Heart left ventricle (tissue), 16 donors: Measurements from ENCODE around the gene SMPD4. TPM values are rescaled to one million over a fixed set of nuclear protein-coding genes. Genes with fewer than 3 reads are reported as not detected.
"Not testable (repeated sequence)": the region's sequence is repeated elsewhere in the genome, so short reads cannot be mapped to it uniquely, and the experiment has no call there.

ENCODE experiments used
- ATAC-seq, 4 donors: fragments of 200-7000 bp; cut with Tn5 transposase; one replicate each; pipeline ENCODE4 v1.9.1; 2020 to 2022; ENCODE audit warnings: moderate library complexity in 4 of 4, mild to moderate bottlenecking in 3 of 4, moderate number of reproducible peaks in 1 of 4
- DNase-seq, 5 donors: peaks; one replicate each; pipeline ENCODE4 v3.0.0-alpha.2; 2020
- H3K27ac ChIP-seq, 12 donors: fragments of 200-600 bp; sonication (generic) in 4 of 12; one replicate each; pipeline versions ENCODE4 v1.5.0 to v1.8.0; 2016 to 2022; ENCODE audit warnings: mild to moderate bottlenecking in 2 of 12
- H3K27me3 ChIP-seq, 9 donors: fragments of 200-600 bp; sonication (generic) in 2 of 9; one replicate each; pipeline versions ENCODE4 v1.5.1 to v1.8.0; 2016 to 2022; ENCODE audit warnings: mild to moderate bottlenecking in 3 of 9
- H3K36me3 ChIP-seq, 9 donors: fragments of 200-600 bp; sonication (generic) in 2 of 9; one replicate each; pipeline versions ENCODE4 v1.5.0 to v1.8.0; 2018 to 2022; ENCODE audit warnings: mild to moderate bottlenecking in 2 of 9
- H3K4me1 ChIP-seq, 12 donors: fragments of 200-600 bp; sonication (generic) in 4 of 12; one replicate each; pipeline versions ENCODE4 v1.5.0 to v1.8.0; 2016 to 2022; ENCODE audit warnings: mild to moderate bottlenecking in 3 of 12
- H3K4me3 ChIP-seq, 12 donors: fragments of 200-600 bp; sonication (generic) in 4 of 12; one replicate each; pipeline versions ENCODE4 v1.5.0 to v1.8.0; 2017 to 2022; ENCODE audit warnings: mild to moderate bottlenecking in 9 of 12, moderate library complexity in 4 of 12
- H3K9me3 ChIP-seq, 12 donors: fragments of 200-600 bp; sonication (generic) in 4 of 12; one replicate each; pipeline versions ENCODE4 v1.5.0 to v1.8.0; 2016 to 2022; ENCODE audit warnings: mild to moderate bottlenecking in 1 of 12
- POLR2A ChIP-seq, 2 donors: fragments of 450-650 bp; IDR thresholded peaks; one replicate each; pipeline ENCODE4 v1.6.1; 2017; ENCODE audit warnings: antibody characterized with exemption in 2 of 2, mild to moderate bottlenecking in 2 of 2, moderate library complexity in 2 of 2
- WGBS, 4 donors: extraction: QIAGEN DNeasy Blood & Tissue Kit in 2 of 4; methylation state at CpG; one replicate each; pipeline versions ENCODE4 v1.1.5 to v1.1.7; 2013 to 2018; 5-methylcytosine and 5-hydroxymethylcytosine counted together
- intact Hi-C, 10 donors: fragments of 100-400 bp; cut with DNase I; formaldehyde crosslinking; loops; one replicate each; pipeline versions ENCODE4 v1.11.1 to v1.14.2; 2022
- polyA plus RNA-seq, 2 donors: library from polyadenylated mRNA; stranded (reverse); fragments of 200-250 nt; gene quantifications; one replicate each; pipeline ENCODE4 v1.2.3, GENCODE V29; 2013
- total RNA-seq, 9 donors: library from RNA; depleted of rRNA in 2 of 9; stranded (reverse); fragments of >200 nt in 2 of 9; fragmentation: NEBNext Ultra II Directional in 3 of 9; extraction: Animal tissue kit (Norgen Biotek cat#: 25700) in 3 of 9; gene quantifications; one replicate each; pipeline versions ENCODE4 v1.1.0 to v1.2.4, GENCODE V29; 2016 to 2023
- TF ChIP-seq, protein P1 (sequence below), 12 donors: fragments of 200-600 bp; sonication (generic) in 4 of 12; IDR thresholded peaks; one replicate each; pipeline versions ENCODE4 v1.5.0 to v1.8.0; 2018 to 2022; ENCODE audit warnings: antibody characterized with exemption in 12 of 12, mild to moderate bottlenecking in 5 of 12
- donor health status: ischemic (EF 13 %, LVEDD 7.1; RV severe dilation, severe dysfunction).
- donor health status: healthy with polysubstance abuse.
- donor health status: DM: no; HTN: yes; CAD: no.
- donor health status: DM: no; HTN: no; CAD: no.
- donor health status: ischemic (EF 25% LVEDD 6.9; RV normal size, moderate dysfunction).
- donor health status: ischemic (EF 25% LVEDD 5.7; RV mildly dilated, moderate dysfunction).
- donor health status: healthy.
- donor health status: DM: yes; HTN: yes; CAD: no.
- donor health status: ischemic (EF 35%, LVEDD 5.7; RV mildly dilated, moderate dysfunction).
- donor health status: nonischemic (EF 11% LVEDD 7.7; RV severe dilation, severe dysfunction).
- donor health status: DM: yes; HTN: yes; CAD: no.
- donor health status: PGD.
- donor health status: ischemic (EF 29% LVEDD 5.4; RV normal size, mild dysfunction).
- donor health status: nonischemic (EF 23%, LVEDD 6.1; RV moderate dilation, normal function).

SMPD4 gene
- total and polyA plus RNA-seq, 11 donors, result 23.4 to 41.1 (median 29.2) TPM

DNA sequence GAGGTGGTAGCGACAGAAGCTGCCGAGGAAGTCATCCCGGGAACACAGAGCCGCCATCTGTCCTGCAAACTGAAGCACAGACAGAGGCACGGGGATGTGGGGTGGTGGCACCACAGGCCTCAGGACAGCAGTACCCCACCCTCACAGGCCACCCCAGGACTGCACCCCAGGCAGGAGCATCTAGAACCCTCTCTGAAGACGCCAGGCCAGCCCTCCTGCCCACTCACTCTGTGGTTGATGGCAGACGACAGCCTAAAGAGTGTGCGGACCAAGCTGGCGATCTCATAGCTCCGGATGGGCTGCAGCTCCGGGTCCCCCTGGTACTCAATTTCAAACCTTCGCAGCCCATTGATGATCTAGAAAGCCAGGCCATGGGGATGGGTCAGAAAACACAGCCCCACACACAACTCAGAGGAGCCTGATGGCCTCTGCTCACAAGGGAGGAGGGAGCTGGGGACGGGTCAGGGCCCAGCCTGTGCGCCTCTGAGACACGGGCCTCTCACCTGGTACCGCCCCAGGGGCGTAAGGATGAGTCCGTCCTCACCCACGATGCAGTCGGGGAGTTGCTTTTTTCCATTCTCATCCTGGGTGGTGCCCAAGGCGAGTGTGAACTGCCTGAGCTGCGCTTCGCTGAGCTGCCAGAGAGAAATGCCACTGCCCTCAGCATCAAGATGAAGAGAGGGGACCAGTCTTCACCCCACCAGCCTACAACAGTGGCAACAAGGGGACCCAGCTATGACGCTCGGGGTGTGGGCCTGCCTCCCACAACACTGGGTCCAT is 28.4 kb downstream of the SMPD4 start:
- no peaks in the 10 kb centered on the region for H3K9me3 ChIP-seq
- intact Hi-C loops, result loop anchor here in 3 of 10 donors (10.0 kb wide), 1 partner anchor 182 kb away; no protein-coding TSS in a partner anchor
- TF ChIP-seq, protein P1, sequence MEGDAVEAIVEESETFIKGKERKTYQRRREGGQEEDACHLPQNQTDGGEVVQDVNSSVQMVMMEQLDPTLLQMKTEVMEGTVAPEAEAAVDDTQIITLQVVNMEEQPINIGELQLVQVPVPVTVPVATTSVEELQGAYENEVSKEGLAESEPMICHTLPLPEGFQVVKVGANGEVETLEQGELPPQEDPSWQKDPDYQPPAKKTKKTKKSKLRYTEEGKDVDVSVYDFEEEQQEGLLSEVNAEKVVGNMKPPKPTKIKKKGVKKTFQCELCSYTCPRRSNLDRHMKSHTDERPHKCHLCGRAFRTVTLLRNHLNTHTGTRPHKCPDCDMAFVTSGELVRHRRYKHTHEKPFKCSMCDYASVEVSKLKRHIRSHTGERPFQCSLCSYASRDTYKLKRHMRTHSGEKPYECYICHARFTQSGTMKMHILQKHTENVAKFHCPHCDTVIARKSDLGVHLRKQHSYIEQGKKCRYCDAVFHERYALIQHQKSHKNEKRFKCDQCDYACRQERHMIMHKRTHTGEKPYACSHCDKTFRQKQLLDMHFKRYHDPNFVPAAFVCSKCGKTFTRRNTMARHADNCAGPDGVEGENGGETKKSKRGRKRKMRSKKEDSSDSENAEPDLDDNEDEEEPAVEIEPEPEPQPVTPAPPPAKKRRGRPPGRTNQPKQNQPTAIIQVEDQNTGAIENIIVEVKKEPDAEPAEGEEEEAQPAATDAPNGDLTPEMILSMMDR (IDR thresholded peaks at IDR 0.05), result no peak
- no peak for TF ChIP-seq POLR2A (IDR thresholded peaks at IDR 0.05)
- H3K4me1 ChIP-seq, result peaks cover 0 to 6% (median 0%) of the 10 kb centered on the region in 12 donors
- peaks cover 0 to 35% (median 16%) of the 10 kb centered on the region in 9 donors for H3K36me3 ChIP-seq
- DNase-seq (no peak), ATAC-seq (no peak)
- H3K27me3 ChIP-seq, result no peaks in the 10 kb centered on the region
- no peak overlapping the region for H3K4me3 ChIP-seq
- no peak overlapping the region for H3K27ac ChIP-seq
- WGBS, 4 donors, result 90 to 96% (median 92%) methylated on average over 12 to 25 of the region's 25 CpGs

DNA sequence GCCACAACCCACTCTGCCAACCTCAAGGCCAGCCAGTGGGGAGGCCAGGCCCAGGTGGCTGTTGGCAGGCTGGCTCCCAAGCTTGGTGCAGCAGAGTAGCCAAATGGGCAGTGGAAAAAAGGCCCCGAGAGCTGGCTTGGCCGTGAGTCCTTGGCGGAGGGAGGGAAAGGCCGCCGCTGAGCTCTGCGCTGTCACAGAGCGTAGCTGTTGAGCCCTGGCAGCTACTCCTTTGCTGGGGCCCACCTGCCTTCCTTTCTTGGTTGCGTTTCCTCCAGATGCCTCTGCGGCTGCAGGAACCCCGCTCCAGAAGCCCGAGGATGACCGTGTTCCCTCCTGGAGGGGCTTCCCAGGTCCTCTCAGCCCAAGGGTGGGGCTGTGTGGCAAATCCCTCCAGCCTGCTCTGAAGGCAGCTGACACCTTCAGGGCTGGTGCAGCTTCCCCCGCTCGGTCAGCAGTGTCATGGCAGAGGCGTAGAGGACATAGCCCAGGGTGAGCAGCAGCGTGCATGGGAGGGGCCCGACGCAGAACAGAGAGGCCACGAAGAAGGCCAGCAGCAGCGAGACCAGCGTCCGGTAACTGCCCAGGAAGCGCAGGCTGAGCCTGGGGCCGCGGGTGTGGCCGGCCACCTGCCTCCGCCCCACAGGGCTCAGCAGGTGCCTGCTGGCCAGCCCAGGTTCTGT is 29.1 kb downstream of the SMPD4 start:
- not testable (repeated sequence) for H3K9me3 ChIP-seq, ATAC-seq, H3K4me1 ChIP-seq, H3K27me3 ChIP-seq, H3K4me3 ChIP-seq, H3K27ac ChIP-seq, DNase-seq
- peaks cover 0 to 35% (median 16%) of the 10 kb centered on the region in 9 donors for H3K36me3 ChIP-seq
- intact Hi-C loops, result loop anchor here in 3 of 10 donors (10.0 kb wide), 1 partner anchor 183 kb away; no protein-coding TSS in a partner anchor
- 92 to 97% (median 95%) methylated on average over 23 to 27 of the region's 27 CpGs for WGBS, 4 donors

DNA sequence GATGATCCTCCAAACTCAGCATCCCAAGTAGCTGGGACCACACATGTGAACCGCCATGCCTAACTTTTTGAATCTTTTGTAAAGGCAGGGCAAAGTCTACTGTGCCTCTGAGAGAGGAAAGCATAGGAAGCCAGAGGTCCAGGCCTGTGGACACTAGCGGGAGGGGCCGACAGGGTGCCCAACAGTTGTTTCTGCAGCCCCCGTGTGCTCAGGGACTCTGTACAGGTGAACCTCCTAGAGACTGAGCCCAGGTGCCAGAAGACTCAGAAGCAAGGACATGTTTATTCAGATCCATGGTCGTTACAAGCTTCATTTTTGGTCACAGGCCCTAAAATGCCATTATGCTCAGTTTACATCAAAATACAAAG is 30.3 kb downstream of the SMPD4 start:
- H3K4me1 ChIP-seq, H3K27ac ChIP-seq, H3K27me3 ChIP-seq, H3K9me3 ChIP-seq, H3K4me3 ChIP-seq, DNase-seq, ATAC-seq: not testable (repeated sequence)
- peaks cover 0 to 35% (median 16%) of the 10 kb centered on the region in 9 donors for H3K36me3 ChIP-seq
- WGBS, 4 donors, result 65 to 94% (median 71%) methylated on average over 4 to 5 of the region's 5 CpGs
- intact Hi-C loops, result loop anchor here in 3 of 10 donors (10.0 kb wide), 1 partner anchor 184 kb away; no protein-coding TSS in a partner anchor

DNA sequence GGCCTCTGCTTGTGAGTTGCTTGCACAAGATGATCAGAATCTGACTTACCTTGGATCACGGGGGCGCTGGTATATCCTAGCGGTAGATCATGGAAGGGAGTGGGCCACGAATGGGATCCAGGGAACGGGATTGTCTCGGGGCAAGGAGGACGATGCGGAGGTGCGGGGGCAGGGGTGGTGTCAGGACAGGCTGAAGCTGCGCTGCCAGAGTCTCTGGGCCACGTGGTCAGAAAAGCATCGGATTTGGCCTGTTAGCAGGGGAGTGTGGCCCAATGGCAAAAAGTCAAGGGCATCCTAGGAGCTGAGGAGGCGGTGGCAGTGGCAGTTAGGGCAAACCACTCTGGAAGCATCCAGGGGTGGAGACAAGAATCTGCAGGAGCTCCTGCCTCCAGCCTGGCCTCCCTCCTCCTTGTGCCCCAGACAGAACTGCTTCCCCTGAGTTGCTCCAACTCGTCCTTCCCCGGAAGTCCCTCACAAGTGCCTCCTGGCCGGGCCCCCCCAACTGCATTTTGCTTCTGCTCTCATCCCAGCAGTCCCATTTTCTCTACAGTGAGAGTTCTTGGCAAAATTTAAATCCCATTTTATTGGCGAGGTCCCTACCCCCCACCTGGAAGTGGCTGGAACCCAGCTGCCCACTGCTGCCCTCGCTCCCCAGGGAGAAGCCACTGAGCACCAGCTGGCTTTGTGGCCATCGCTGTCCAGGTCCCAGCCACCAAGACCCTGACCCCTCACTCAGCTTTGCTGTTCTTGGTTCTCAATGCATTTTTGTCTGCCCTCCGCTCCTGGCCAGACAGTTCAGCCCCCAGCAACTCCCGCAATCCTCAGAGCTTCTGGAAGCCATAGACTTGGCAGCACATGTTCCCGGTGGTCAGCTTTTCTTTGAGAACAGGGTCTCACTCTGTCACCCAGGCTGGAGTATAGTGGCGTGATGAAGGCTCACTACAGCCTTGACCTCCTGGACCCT is 30.9 kb downstream of the SMPD4 start:
- no peaks in the 10 kb centered on the region for H3K4me1 ChIP-seq
- peaks cover 0 to 35% (median 16%) of the 10 kb centered on the region in 9 donors for H3K36me3 ChIP-seq

DNA sequence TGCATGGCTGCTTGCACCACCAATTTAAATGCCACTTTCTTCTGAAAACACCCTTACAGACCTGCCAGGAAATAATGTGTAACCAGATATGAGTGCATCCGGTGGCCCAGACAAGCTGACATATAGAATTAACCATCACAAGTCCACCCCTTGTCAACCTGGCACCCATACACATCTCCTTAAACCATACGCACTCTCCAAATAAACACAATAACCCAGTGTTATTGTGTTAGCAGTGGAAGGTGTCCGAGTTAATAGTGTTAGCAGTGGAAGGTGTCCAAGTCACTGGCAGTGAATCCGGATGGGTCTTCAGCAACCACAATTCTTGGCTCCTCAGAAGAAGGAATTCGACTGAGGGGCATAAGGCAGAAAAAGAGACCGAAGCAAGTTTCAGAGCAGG is 32.9 kb downstream of the SMPD4 start:
- DNase-seq, H3K27me3 ChIP-seq, H3K4me3 ChIP-seq, H3K27ac ChIP-seq, ATAC-seq, intact Hi-C loops, H3K9me3 ChIP-seq: not testable (repeated sequence)
- Histone ChIP-seq H3K4me1 (peaks cover 0 to 11% (median 0%) of the 10 kb centered on the region in 12 donors), H3K36me3 (peaks cover 0 to 20% (median 11%) of the 10 kb centered on the region in 9 donors)
- 62 to 69% (median 65%) methylated on average over 5 to 6 of the region's 6 CpGs for WGBS, 4 donors

More for the DNA sequence above, 30.9 kb downstream of the SMPD4 start:
- ATAC-seq, result no peak
- no peak for TF ChIP-seq POLR2A (IDR thresholded peaks at IDR 0.05)
- TF ChIP-seq, protein P1 (IDR thresholded peaks at IDR 0.05), result no peak
- Histone ChIP-seq H3K9me3 (no peaks in the 10 kb centered on the region), H3K27me3 (peaks cover 0 to 2% (median 0%) of the 10 kb centered on the region in 9 donors), H3K27ac (no peak overlapping the region), H3K4me3 (no peak overlapping the region)
- intact Hi-C loops, result loop anchor here in 3 of 10 donors (10.0 kb wide), 1 partner anchor 184 kb away; no protein-coding TSS in a partner anchor
- 87 to 92% (median 91%) methylated on average over 23 of the region's 23 CpGs for WGBS, 4 donors
- DNase-seq, result no peak

DNA sequence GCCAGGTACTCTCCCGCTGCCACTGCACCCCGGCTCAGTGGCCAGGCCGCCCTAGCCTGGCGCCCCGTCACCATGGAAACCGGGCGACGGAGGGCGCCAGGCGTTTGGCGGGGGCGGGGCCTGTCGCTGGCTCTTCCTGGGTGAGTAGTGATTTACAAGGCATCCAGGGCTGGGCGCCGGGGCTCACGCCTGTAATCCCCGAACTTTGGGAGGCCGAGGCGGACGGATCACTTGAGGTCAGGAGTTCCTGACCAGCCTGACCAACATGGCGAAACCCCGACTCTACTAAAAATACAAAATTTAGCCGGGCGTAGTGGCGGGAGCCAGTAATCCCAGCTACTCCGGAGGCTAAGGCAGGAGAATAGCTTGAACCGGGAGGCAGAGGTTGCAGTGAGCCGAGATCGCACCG is 36.4 kb downstream of the SMPD4 start, which contains the start of gene CCDC74B:
Gene CCDC74B, minus strand, starts transcription at position 107 of the 409 bp plus-strand sequence. CDS start 116 bp downstream, outside the sequence.
- Histone ChIP-seq H3K4me3 (peak within 1 kb of the TSS; percentile 10 to 52 (median 44)), H3K4me1 (peaks cover 0 to 11% (median 0%) of the 10 kb centered on the region in 12 donors), H3K27me3 (peaks cover 0 to 15% (median 0%) of the 10 kb centered on the region in 9 donors)
- ATAC-seq (peak; percentile 18 to 88 (median 56)), DNase-seq (peak in 2 of 5 donors; percentile 53 to 70)
- H3K27ac ChIP-seq, intact Hi-C loops, H3K36me3 ChIP-seq, H3K9me3 ChIP-seq: not testable (repeated sequence)
- WGBS, 4 donors, result 7 to 23% (median 15%) methylated on average over 10 to 30 of the region's 30 CpGs

DNA sequence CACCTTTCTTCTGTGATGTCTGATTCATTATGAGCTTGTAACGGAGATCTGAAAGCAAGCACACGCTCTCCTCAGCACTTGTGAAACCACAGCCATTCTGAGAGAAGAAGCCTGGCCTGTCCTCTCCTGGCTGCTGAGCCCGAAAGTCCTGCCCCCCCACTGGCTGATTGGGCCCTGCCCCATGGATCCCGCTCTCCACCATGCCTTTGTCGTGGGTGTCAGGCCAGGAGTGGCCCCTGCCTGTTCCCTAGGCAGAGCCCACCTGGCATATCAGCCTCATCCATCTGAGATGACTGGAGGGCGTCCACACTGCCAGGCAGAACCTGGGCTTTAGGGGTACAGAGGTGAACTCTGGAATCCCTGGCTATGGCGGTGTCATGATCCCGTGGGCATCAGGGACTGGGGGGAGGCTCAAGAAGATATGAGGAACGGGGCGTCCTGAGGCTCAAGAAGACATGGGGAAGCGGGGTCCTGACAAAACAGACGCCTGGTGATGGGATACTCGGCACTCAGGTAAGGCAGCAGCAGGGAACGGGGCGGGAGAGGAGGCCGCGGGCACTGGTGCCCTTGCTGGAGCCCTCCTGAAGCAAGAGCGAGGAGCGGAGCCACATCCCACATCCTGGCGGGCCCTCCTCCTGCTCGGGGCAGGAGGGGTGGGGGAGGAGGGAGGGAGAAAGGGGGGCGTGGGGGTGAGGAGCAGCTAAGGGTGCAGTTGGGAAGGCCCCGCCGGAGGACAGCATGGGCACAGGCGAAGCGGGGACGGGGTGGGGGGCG is 37.9 kb downstream of the SMPD4 start:
- Histone ChIP-seq H3K4me1 (peaks cover 0 to 11% (median 0%) of the 10 kb centered on the region in 12 donors), H3K4me3 (peak overlapping the region in 8 of 12 donors; percentile 42 to 52 (median 46)), H3K27me3 (peaks cover 0 to 15% (median 0%) of the 10 kb centered on the region in 9 donors)
- ATAC-seq, H3K27ac ChIP-seq, intact Hi-C loops, H3K36me3 ChIP-seq, H3K9me3 ChIP-seq: not testable (repeated sequence)
- DNase-seq, result peak in 1 of 5 donors; percentile 61
- 46 to 64% (median 55%) methylated on average over 16 to 22 of the region's 28 CpGs for WGBS, 4 donors
